ENCODE measurements around the gene PLEKHA6. TPM values are rescaled to one million over a fixed set of nuclear protein-coding genes. Genes with fewer than 3 reads are reported as not detected.

The PLEKHA6 gene, protein sequence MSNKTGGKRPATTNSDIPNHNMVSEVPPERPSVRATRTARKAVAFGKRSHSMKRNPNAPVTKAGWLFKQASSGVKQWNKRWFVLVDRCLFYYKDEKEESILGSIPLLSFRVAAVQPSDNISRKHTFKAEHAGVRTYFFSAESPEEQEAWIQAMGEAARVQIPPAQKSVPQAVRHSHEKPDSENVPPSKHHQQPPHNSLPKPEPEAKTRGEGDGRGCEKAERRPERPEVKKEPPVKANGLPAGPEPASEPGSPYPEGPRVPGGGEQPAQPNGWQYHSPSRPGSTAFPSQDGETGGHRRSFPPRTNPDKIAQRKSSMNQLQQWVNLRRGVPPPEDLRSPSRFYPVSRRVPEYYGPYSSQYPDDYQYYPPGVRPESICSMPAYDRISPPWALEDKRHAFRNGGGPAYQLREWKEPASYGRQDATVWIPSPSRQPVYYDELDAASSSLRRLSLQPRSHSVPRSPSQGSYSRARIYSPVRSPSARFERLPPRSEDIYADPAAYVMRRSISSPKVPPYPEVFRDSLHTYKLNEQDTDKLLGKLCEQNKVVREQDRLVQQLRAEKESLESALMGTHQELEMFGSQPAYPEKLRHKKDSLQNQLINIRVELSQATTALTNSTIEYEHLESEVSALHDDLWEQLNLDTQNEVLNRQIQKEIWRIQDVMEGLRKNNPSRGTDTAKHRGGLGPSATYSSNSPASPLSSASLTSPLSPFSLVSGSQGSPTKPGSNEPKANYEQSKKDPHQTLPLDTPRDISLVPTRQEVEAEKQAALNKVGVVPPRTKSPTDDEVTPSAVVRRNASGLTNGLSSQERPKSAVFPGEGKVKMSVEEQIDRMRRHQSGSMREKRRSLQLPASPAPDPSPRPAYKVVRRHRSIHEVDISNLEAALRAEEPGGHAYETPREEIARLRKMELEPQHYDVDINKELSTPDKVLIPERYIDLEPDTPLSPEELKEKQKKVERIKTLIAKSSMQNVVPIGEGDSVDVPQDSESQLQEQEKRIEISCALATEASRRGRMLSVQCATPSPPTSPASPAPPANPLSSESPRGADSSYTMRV
- not detected for polyA plus RNA-seq

DNA sequence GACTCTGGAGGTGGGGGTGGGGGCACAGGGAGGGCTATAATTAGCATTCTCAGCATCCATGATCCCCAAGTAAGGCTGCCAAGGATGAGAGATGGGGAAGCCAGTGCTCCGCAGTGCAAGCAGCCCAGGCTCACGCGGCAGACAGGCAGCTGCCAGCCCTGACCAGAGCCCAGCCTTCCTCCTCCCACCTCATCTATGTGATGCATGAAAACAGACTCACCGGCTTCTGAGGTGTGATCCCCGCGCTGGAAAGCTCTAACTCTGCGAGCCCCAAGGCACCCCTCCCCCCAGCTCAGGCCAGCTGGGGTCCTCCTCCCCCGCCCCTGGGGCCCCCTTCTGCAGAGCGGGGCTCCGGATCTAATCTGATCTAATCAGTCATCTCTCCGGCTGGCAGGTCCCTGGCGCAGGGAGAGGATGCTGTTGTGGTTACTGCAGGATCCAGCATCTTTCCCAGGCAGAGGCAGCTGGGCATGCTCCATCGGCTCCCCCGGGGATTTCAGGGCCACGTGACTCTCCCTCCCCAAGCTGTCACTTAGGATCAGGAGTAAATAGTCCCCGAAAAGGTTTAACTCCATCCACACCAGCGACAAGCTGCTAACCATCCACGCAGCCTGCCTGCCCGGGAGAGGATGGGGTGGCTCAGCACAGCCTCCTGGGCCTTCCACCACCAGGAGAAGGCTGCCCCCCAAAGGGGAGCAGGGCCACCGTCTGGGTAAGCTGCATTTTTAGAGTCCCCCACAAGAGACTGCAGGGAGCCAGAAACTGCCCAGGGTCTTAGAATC is at the start of gene PLEKHA6:
Gene PLEKHA6, minus strand, starts transcription at position 456 of the 782 bp plus-strand sequence. CDS start 86,202 bp downstream, outside the sequence.
- H3K4me3 Mint-ChIP-seq = no peak within 1 kb of the TSS
- H3K36me3 Mint-ChIP-seq = no peaks in the 10 kb centered on the region
- no peak for DNase-seq
- no peaks in the 10 kb centered on the region for H3K9me3 Mint-ChIP-seq
- no peak within 1 kb of the TSS for H3K27ac Mint-ChIP-seq
- peaks cover 2 to 4% (median 3%) of the 10 kb centered on the region in 3 donors for H3K27me3 Mint-ChIP-seq (ENCODE audit: low read depth in 3 of 3)
- H3K4me1 Mint-ChIP-seq = peaks cover 13% of the 10 kb centered on the region in 2 donors

DNA sequence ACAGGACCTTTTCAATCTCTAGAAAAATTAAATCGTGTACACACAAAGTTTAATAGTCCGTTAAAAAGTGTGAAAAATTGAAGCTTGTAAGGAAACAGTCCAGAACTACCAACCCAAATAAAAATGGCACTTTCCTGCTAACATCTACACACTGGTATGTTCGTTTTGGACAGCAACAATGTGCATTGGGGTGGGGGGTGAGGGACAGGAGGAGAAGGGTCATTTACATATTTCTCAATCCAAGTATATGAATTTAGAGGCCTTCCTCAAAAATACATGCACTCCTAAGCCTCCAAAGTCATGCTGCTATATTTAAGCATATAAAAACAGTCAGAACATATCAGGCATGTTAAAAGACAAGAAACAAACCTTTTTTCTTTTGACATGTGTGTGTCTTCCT is 49.4 kb upstream of the PLEKHA6 start:
- H3K27me3 Mint-ChIP-seq (ENCODE audit: low read depth in 3 of 3) = peaks cover 14 to 15% (median 15%) of the 10 kb centered on the region in 3 donors
- H3K36me3 Mint-ChIP-seq = peaks cover 0 to 15% (median 0%) of the 10 kb centered on the region in 3 donors
- no peaks in the 10 kb centered on the region for H3K9me3 Mint-ChIP-seq
- DNase-seq = no peak
- H3K4me1 Mint-ChIP-seq = peaks cover 56 to 78% of the 10 kb centered on the region in 2 donors
- H3K4me3 Mint-ChIP-seq = peak overlapping the region; percentile 92 to 99 (median 99)
- H3K27ac Mint-ChIP-seq = peak overlapping the region; percentile 100

DNA sequence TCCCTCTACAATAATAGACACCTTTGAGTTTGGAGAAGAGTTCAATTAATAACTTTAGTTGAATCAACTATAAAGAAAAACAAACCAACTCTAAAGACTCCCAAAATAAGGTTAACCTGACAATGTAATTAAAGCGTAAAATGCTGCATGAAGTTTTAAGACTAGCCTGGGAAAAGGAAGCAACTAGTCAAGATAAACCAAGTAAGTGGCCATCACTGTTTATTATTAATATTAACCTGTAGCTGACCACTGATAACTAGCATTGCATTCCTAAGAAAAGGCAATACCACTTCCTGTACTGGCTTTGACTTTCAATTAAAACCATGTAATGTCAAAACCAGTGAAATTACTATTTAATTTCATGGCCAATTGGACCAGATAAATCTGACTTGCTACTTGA is 48.9 kb upstream of the PLEKHA6 start:
- Mint-ChIP-seq H3K36me3 (peaks cover 0 to 20% (median 4%) of the 10 kb centered on the region in 3 donors), H3K4me1 (peaks cover 59 to 84% of the 10 kb centered on the region in 2 donors), H3K4me3 (peak overlapping the region; percentile 92 to 99 (median 99)), H3K27me3 (ENCODE audit: low read depth in 3 of 3) (peaks cover 13 to 15% (median 14%) of the 10 kb centered on the region in 3 donors), H3K9me3 (no peaks in the 10 kb centered on the region), H3K27ac (peak overlapping the region; percentile 86 to 100 (median 100))
- no peak for DNase-seq

DNA sequence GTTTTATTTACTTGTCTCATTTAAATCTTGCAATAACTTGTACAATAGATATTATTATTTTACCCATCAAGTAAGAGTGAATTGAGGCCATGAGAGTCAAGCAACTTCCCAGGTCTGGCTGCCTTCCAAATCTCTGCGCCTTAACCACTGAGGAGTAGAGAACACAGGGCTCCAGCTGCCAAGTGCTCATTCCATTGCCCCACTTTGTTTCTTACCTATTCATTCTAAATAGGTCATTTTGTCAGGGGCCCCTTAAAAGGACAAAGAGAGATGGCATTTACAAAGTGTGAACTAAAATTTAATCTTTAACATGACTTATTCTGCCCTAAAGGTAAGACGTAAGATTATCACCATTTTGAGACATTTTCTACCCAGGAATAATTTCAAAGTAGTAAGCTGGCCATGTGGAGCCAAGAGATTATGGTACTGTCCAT is 48.4 kb upstream of the PLEKHA6 start:
- DNase-seq = no peak
- Mint-ChIP-seq H3K27ac (peak overlapping the region; percentile 86 to 100 (median 100)), H3K27me3 (ENCODE audit: low read depth in 3 of 3) (peaks cover 13 to 15% (median 14%) of the 10 kb centered on the region in 3 donors), H3K9me3 (no peaks in the 10 kb centered on the region), H3K36me3 (peaks cover 0 to 20% (median 4%) of the 10 kb centered on the region in 3 donors), H3K4me3 (peak overlapping the region; percentile 92 to 99 (median 99)), H3K4me1 (peaks cover 59 to 83% of the 10 kb centered on the region in 2 donors)

DNA sequence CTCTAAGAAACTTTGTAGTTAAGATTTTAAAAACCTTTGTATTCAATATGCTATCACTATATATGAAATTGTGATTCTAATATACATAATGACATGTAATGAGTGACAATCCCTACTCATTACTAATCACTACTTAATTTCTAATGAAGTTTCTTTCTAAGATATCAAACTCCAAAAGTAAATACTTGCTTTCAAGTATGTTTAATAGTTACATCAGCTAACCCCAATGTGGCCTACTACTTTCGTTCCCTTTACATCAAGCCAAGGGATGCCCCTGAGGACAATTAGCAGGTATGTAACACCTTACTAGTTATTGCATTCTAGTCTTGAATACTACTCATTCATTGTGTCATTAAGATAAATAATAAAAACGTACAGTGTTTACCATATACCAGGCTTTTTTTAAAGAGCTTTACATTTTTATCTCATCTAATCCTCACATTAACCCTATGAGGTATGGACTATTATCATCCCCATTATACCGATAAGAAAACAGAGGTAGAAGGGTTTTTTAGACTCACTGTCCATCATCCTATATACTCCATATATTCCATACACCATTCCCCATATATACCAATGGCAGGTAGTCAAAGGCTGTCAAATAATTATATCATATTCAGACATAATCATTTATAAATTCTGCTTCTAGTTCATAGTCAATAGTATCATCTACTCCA is 47.7 kb upstream of the PLEKHA6 start:
- H3K4me3 Mint-ChIP-seq = peak overlapping the region; percentile 92 to 99 (median 99)
- peaks cover 13 to 15% (median 14%) of the 10 kb centered on the region in 3 donors for H3K27me3 Mint-ChIP-seq (ENCODE audit: low read depth in 3 of 3)
- H3K4me1 Mint-ChIP-seq = peaks cover 57 to 80% of the 10 kb centered on the region in 2 donors
- peak overlapping the region; percentile 15 to 100 (median 93) for H3K27ac Mint-ChIP-seq
- H3K9me3 Mint-ChIP-seq = no peaks in the 10 kb centered on the region
- H3K36me3 Mint-ChIP-seq = peaks cover 0 to 20% (median 4%) of the 10 kb centered on the region in 3 donors
- DNase-seq = no peak

DNA sequence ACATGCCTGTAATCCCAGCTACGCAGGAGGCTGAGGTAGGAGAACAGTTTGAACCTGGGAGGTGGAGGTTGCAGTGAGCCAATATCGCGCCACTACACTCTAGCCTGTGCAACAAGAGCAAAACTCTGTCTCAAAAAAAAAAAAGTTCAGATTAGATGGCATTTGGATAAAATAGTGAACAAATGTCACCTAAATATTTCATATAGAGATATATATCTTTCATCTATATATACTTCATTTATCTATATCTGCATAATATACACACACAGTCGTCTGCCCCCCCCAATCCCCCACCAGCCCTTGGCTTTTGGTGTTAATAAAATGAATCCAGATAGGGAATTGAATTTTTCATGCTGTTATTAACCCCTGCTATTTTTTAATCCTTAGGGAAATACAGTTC is 46.9 kb upstream of the PLEKHA6 start:
- H3K36me3 Mint-ChIP-seq = peaks cover 0 to 24% (median 4%) of the 10 kb centered on the region in 3 donors
- peaks cover 7 to 10% (median 8%) of the 10 kb centered on the region in 3 donors for H3K27me3 Mint-ChIP-seq (ENCODE audit: low read depth in 3 of 3)
- H3K4me1 Mint-ChIP-seq = peaks cover 54 to 80% of the 10 kb centered on the region in 2 donors

DNA sequence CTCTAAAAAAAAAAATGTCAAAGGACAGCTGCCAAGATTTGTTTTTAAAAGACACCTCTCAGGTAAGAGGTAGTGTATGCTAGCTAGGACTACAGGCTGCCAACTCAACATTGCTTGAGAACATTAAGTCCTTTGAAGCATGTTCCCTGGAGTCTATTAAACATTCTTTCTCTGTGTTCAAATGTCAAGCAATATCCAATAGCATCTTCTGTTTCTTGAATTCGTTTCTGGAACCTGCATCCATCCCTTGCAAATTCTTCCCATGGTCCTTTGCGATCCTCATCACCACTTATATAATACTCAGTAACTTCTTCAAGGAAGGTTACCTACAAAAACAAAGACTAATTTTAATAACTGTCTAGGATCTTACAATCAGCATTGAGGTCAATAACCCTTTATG is 46.3 kb upstream of the PLEKHA6 start:
- H3K4me1 Mint-ChIP-seq = peaks cover 52 to 83% of the 10 kb centered on the region in 2 donors
- H3K36me3 Mint-ChIP-seq = peaks cover 4 to 30% (median 6%) of the 10 kb centered on the region in 3 donors
- H3K27me3 Mint-ChIP-seq (ENCODE audit: low read depth in 3 of 3) = peaks cover 2 to 4% (median 3%) of the 10 kb centered on the region in 3 donors
- H3K9me3 Mint-ChIP-seq = no peaks in the 10 kb centered on the region
- peak overlapping the region; percentile 92 to 99 (median 99) for H3K4me3 Mint-ChIP-seq
- DNase-seq = no peak
- peak overlapping the region in 5 of 6 donors; percentile 5 to 79 (median 72) for H3K27ac Mint-ChIP-seq

More for the DNA sequence above, 46.9 kb upstream of the PLEKHA6 start:
- Mint-ChIP-seq H3K27ac (peak overlapping the region; percentile 34 to 100 (median 59)), H3K4me3 (peak overlapping the region; percentile 92 to 99 (median 99)), H3K9me3 (no peaks in the 10 kb centered on the region)
- no peak for DNase-seq

DNA sequence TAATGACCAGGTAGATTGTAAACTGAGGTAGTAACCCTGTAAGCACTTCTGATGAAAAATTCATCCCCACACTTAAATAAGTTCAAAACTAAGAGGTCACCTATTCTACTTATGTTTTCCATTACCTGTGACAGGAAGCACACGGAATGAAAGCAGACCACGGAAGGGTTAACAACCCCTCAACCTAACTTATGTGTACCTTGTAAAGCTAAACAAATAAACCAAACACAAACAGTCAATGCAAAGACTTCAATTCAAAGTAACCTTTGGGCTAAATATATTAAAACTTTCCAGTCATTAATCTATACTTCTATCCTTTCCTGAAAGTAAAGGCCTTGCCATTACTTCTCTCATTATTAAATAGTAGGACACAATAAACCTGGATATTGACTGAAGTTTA is 44.9 kb upstream of the PLEKHA6 start:
- H3K27me3 Mint-ChIP-seq (ENCODE audit: low read depth in 3 of 3) = peaks cover 0 to 3% (median 0%) of the 10 kb centered on the region in 3 donors
- no peak for DNase-seq
- peaks cover 42 to 71% of the 10 kb centered on the region in 2 donors for H3K4me1 Mint-ChIP-seq
- peaks cover 9 to 34% (median 12%) of the 10 kb centered on the region in 3 donors for H3K36me3 Mint-ChIP-seq
- H3K9me3 Mint-ChIP-seq = no peaks in the 10 kb centered on the region
- no peak overlapping the region for H3K4me3 Mint-ChIP-seq
- peak overlapping the region in 2 of 6 donors; percentile 32 to 55 for H3K27ac Mint-ChIP-seq

DNA sequence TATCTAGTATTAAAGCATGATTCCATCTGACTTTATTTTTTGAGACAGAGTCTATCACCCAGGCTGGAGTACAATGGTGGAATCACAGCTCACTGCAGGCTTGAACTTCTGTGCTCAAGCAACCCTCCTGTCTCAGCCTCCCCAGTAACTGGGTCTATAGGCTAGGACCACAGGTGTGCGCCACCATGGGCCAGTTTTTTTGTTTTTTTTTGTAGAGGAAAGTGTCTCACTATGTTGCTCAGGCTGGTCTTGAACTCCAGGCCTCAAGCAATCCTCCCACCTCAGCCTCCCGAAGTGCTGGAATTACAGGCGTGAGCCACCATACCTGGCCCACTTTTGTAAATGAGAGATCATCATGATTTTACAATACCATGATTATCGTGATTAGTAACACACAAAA is 42.7 kb upstream of the PLEKHA6 start:
- peaks cover 15 to 32% (median 20%) of the 10 kb centered on the region in 3 donors for H3K36me3 Mint-ChIP-seq
- no peaks in the 10 kb centered on the region for H3K9me3 Mint-ChIP-seq
- no peak for DNase-seq
- H3K4me3 Mint-ChIP-seq = no peak overlapping the region
- H3K27me3 Mint-ChIP-seq (ENCODE audit: low read depth in 3 of 3) = peaks cover 0 to 3% (median 0%) of the 10 kb centered on the region in 3 donors
- H3K4me1 Mint-ChIP-seq = peaks cover 26 to 54% of the 10 kb centered on the region in 2 donors
- peak overlapping the region in 2 of 6 donors; percentile 23 to 46 for H3K27ac Mint-ChIP-seq

DNA sequence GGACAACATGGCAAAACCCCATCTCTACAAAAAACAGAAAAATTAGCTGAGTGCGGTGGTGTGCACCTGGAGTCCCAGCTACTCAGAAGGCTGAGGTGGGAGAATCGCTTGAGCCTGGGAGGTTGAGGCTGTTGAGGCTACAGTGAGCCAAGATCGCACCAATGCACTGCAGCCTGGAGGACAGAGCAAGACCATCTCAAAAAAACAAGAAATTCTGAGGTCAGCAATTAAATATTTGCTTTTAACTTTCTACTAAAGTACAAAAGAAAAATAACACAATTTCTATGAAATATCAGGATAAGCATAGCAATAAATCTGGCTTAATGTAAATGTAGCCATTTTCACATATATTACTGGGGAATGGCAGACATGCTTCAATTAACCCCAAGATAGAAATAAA is 42.0 kb upstream of the PLEKHA6 start:
- peaks cover 23 to 47% of the 10 kb centered on the region in 2 donors for H3K4me1 Mint-ChIP-seq
- H3K36me3 Mint-ChIP-seq = peaks cover 15 to 32% (median 20%) of the 10 kb centered on the region in 3 donors
- no peaks in the 10 kb centered on the region for H3K9me3 Mint-ChIP-seq
- H3K4me3 Mint-ChIP-seq = no peak overlapping the region
- H3K27me3 Mint-ChIP-seq (ENCODE audit: low read depth in 3 of 3) = peaks cover 0 to 3% (median 0%) of the 10 kb centered on the region in 3 donors
- H3K27ac Mint-ChIP-seq = peak overlapping the region in 3 of 6 donors; percentile 4 to 59 (median 46)
- no peak for DNase-seq

DNA sequence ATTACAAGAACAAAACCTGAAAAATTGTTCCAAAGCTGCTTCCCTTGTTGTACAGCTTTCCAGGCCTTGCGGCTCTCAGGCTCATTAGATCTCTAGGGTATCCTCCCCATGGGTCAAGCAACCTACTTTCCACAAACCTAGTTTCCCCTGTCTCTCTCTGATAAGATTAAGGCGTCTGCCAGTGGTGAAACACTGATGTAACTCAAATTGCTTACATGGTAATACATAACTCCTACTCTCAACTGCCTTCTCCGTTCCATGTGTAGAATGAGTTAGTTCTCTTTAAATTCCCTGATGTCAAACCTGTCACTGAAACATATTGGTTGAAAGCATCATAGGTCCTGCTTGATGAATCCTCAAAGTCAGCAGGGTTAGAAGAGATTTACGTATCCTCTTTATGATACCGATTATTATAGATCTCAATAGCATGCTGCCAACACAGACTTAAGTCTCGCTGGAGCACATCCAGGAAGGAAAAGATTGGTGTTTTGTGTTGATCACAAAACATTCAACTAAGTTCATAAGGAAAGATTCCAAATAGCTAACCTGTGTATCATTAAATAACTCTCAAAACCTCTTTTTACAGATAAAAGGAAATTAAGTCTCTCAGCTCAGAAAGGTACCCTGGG is 41.3 kb upstream of the PLEKHA6 start:
- no peak overlapping the region for H3K4me3 Mint-ChIP-seq
- H3K27ac Mint-ChIP-seq = peak overlapping the region; percentile 4 to 61 (median 56)
- peaks cover 15 to 32% (median 20%) of the 10 kb centered on the region in 3 donors for H3K36me3 Mint-ChIP-seq
- no peak for DNase-seq
- H3K27me3 Mint-ChIP-seq (ENCODE audit: low read depth in 3 of 3) = peaks cover 0 to 3% (median 0%) of the 10 kb centered on the region in 3 donors
- peaks cover 16 to 40% of the 10 kb centered on the region in 2 donors for H3K4me1 Mint-ChIP-seq
- H3K9me3 Mint-ChIP-seq = no peaks in the 10 kb centered on the region

Data from immature natural killer cell (primary cell).